GM21529 (cell line): ENCODE data around the gene DDIT3.
"Not testable (repeated sequence)": the region's sequence is repeated elsewhere in the genome, so short reads cannot be mapped to it uniquely, and the experiment has no call there.

Experiments used
- ATAC-seq: cut with Tn5 transposase; IDR thresholded peaks from one replicate; pipeline ENCODE4 v1.9.1; 2021; ENCODE audit not compliant: unreplicated experiment

DDIT3 gene

GRCh38 chr12:57525615-57526383 lies 5.5 kb upstream of the DDIT3 start:
- ATAC-seq = no peak

GRCh38 chr12:57524814-57525614 lies 4.7 kb upstream of the DDIT3 start:
- ATAC-seq = no peak

DNA sequence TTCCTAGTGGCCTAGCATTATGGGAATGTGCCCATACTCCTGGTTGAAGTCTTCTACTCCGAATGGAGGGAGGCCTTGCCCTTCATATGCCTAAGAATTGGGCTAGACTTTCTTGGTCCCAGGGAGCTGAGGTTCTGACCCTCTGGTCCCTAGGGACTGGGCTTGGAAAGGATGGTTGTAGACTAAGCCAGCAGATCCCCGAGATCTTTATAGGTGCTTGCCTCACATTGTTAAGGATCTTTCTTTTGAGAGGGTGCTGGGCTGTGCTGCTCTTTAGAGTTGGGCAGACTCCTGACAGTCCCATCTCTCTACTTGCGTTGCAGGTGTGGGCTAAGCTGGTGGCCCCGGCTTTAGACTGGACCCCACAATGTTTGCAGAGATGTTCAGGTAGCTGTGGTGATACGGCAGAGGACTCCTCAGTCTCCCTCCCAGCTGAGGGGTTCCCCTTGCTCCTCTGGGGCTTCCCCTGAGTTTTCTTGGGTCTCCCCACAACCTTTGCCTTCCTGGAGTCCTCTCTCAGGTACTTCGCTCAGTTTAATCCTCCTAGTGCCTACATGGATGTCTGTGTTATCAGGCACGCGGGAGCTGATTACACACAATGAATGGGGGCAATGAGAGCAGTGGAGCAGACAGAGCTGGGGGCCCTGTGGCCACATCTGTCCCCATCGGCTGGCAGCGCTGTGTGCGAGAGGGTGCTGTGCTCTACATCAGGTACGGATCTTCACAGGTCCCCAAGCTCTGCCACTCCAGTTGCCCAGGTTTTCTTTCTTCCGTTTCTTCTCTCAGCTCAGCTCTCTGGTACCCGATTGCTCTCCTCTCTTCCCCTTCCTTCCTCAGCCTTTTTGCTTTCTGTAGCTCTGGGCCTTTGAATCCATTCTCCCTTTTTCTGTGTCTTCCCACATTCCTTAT lies 3.6 kb upstream of the DDIT3 start:
- no peak for ATAC-seq

GRCh38 chr12:57522887-57523705 lies 2.8 kb upstream of the DDIT3 start:
- no peak for ATAC-seq

DNA sequence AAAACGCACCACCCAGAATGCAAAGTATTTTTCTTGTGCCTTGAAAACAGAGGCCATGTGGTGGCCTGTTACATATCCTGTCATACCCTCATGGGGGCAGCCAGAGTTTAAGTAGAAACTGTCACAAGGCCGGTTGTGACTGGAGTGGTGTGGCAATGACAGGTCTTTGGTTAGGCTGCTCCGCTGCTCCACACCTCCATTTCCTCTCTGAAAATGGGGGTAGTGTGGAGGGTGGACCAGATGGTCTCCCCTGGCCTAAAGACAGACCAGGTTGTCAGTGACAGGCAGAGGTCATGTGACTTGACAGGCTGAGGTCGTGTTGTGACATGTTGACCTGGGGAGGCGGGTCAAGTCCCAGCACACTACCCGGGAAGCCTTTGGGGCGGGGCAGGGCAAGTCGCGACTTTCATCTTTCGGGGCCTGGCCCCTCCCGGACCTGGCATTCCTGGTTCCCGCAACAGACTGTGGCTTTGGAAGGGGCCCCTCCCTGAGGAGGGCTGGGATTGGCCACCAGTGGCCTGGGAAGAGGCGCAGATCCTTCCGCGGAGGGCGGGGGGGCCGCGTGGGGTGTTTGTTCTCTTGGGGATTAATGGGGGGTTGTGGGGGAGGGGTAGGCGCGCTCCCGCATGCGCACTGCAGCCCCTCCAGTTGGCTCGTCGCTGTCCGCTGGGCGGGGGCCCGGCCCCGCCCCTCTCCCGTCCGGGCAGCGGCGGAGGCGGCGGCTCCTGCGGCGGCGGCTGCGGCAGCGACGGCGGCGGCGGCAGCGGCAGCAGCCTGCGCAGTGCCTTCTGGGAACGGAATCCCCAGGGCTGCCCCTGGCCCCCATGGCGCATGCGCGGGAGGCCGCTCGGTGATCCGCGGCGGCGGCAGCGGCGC lies 1.9 kb upstream of the DDIT3 start, which contains the start of gene MBD6:
TSS of gene MBD6 (plus strand) at position 814 of the 876 bp plus-strand sequence. CDS start 1,480 bp downstream, outside the sequence.
- peak; percentile 44 for ATAC-seq

- ATAC-seq = no peak
Observed at GRCh38 chr12:57521525-57522010, 1.3 kb upstream of the DDIT3 start.

DNA sequence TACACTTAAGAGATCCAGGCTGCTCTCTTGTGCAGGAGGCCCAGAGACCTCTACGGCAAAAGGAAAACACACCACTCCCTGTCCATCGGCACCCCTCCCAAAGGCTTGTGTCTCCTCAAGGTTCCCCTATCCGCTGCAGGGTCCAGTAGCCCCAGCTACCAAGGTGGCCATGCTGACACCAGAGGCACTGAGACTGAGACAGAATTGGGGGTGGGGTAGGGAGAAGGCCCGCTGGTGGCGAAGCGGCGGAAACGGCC lies 590 bp downstream of the DDIT3 start:
- no peak for ATAC-seq

DNA sequence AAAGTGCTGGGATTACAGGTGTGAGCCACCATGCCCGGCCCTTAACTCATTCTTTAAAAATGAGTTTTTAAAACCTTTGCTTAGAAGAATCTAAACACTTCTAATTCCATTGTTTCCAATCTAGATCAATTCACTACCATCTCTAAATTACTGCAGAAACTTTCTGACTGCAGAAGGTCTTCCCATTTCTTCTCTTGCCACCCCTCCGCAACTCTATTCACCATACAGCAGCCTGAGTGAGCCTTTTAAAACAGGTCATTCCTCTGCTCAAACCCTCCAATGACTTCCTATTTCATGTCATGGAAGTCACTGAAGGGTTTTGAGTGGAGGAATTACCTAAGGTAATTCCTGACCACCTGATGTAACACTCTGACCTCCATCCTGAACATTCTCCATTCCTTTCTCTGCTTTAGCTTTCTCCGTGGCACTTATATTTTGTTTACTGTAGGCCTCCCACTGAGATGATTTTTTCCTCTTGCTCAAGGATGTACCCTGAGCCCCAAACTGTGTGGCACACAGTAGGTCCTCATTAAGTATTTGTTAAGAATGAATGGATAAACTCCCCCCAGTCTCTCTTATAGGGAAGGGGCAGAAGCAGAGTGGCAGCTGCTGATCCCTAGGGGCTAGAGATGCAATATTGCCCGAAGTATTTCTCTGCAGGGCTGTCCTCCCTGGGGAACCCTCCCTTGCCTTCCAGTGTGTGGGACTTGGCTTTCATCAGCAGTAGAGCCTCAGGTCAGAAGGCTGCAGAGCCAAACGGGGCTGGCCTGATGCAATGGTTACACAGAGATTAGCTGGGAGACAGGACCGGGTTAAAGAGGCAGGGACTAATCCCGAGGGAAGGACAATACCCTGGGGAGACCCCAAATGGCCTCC lies 1.2 kb downstream of the DDIT3 start:
- no peak for ATAC-seq

DNA sequence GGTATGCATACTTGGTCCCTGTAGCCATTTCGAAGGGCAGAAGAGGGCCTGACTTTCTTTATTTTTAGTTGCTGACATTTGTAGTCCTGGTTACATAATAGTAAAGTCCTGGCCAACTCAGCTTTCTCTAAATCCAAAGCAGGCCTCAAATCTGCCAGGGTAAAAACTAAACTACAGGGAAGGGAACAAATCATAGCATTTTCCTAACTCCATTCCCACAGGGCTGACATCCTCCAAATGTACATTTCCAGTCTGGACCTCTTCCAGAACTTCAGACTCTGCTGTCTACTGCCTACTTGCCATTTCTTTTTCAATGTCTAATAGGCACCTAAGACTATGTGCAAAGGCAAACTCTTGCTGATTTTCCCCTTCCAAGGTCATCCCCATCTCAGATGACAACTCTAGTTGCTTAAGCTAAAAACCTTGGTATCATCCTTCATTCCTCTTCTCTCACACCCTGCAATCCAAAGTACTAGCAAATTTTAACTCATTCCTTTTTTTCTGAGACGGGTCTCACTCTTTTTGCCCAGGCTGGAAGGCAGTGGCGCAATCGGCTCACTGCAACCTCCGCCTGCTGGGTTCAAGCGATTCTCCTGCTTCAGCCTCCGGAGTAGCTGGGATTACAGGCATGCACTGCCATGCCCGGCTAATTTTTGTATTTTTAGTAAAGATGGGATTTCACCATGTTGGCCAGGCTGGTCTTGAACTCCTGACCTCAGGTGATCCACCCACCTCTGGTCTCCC lies 2.0 kb downstream of the DDIT3 start:
- no peak for ATAC-seq

DNA sequence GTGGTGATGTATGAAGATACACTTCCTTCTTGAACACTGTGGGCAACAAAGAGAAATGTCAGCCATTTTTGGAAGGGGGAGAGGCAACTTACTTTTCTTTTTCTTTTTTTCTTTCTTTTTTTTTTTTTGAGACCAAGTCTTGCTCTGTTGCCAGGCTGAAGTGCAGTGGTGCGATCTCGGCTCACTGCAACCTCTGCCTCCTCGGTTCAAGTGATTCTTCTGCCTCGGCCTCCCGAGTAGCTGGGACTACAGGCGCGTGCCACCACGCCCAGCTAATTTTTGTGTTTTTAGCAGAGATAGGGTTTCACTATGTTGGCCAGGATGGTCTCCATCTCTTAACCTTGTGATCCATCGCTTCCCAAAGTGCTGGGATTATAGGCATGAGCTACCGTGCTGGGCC lies 2.6 kb downstream of the DDIT3 start:
- ATAC-seq = not testable (repeated sequence)

DNA sequence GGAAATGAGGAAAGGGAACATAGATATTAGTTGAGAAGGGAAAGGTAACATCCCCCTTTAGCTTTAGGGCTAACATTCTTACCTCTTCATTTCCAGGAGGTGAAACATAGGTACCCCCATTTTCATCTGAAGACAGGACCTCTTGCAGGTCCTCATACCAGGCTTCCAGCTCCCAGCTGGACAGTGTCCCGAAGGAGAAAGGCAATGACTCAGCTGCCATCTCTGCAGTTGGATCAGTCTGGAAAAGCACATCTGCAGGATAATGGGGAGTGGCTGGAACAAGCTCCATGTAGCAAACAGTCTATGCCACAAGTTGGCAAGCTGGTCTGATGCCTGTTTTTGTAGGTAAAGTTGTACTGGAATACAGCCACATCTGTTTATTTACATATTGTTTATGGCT lies 3.1 kb downstream of the DDIT3 start:
- no peak for ATAC-seq

GRCh38 chr12:57516617-57517153 lies 3.6 kb downstream of the DDIT3 start:
- ATAC-seq = no peak

DNA sequence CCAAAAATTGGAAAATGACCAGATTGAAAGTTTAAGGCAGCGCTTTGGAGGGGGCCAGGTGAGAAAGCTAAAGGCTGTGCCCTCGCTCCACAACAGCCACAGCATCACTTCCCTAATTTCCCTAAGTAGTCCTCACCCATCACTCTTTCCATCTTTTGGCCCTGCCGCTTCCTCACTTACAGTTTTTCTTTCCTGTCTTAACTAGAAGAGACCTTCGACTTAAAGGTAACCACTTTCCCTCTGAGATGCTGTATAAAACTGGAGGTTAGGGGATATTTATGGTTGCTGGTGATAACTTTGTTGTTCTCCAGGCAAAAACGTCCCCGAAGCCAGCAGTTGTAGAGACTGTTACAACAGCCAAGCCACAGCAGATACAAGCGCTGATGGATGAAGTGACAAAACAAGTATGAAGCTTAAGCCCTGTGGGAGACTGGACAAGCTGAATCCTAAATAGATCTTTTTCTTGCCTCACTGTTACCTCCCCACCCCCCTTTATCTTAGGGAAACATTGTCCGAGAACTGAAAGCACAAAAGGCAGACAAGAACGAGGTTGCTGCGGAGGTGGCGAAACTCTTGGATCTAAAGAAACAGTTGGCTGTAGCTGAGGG lies 4.3 kb downstream of the DDIT3 start:
- no peak for ATAC-seq

- no peak for ATAC-seq
Observed at GRCh38 chr12:57515408-57515933, 4.8 kb downstream of the DDIT3 start.

DNA sequence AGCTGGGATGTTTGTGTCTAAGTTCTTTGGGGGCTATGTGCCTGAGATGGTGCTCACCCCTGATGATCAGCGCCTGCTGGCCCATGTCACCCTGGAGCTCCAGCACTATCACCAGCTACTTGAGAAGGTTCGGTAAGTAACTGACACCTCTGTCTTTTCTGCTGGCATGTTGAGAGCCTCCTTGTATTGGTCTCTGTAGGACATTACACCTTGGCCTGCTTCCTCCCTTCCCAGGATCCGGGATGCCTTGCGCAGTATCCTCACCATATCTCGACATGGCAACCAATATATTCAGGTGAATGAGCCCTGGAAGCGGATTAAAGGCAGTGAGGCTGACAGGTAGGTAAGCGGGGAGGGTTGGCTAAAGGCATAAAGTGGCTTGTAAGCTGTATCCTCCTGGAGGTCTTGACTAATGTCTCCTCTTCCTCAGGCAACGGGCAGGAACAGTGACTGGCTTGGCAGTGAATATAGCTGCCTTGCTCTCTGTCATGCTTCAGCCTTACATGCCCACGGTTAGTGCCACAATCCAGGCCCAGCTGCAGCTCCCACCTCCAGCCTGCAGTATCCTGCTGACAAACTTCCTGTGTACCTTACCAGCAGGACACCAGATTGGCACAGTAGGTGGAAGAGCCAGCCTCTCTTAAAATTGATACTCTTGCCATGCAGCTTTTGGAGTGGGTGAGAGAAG lies 5.5 kb downstream of the DDIT3 start:
- no peak for ATAC-seq

- not testable (repeated sequence) for ATAC-seq
Observed at GRCh38 chr12:57514246-57514645, 6.1 kb downstream of the DDIT3 start.
